Left ventricle myocardium inferior (tissue), 1 donor: ENCODE data around the gene RYR2. TPM values are rescaled to one million over a fixed set of nuclear protein-coding genes. Genes with fewer than 3 reads are reported as not detected.
A peak's percentile ranks its signal among the peaks of the same experiment; 100 is the strongest.

Experiments
- DNase-seq: peaks from one replicate; pipeline ENCODE4 v3.0.0-alpha.2; 2020
- H3K27ac ChIP-seq: fragments of 200-600 bp; replicated peaks from 2 replicates; pipeline ENCODE4 v1.8.0; 2021
- H3K27me3 ChIP-seq: fragments of 200-600 bp; 2 replicates; pipeline ENCODE4 v1.8.0; 2021; ENCODE audit warnings: low read depth
- H3K36me3 ChIP-seq: fragments of 200-600 bp; 2 replicates; pipeline ENCODE4 v1.8.0; 2021
- H3K4me1 ChIP-seq: fragments of 200-600 bp; 2 replicates; pipeline ENCODE4 v1.8.0; 2021
- H3K4me3 ChIP-seq: fragments of 200-600 bp; 2 replicates; pipeline ENCODE4 v1.8.0; 2021; ENCODE audit warnings: mild to moderate bottlenecking, moderate library complexity
- H3K9me3 ChIP-seq: fragments of 200-600 bp; replicated peaks from 2 replicates; pipeline ENCODE4 v1.8.0; 2021
- CTCF ChIP-seq: fragments of 200-600 bp; IDR thresholded peaks from 2 replicates; pipeline ENCODE4 v1.8.0; 2021; ENCODE audit warnings: antibody characterized with exemption, mild to moderate bottlenecking, borderline replicate concordance
- intact Hi-C: fragments of 100-400 bp; cut with micrococcal nuclease; formaldehyde crosslinking; loops from one replicate; pipeline ENCODE4 v1.11.0; 2022
- total RNA-seq: library from RNA; stranded (reverse); fragmentation: NEBNext Ultra II Directional; extraction: Animal tissue kit (Norgen Biotek cat#: 25700); gene quantifications from one replicate; pipeline ENCODE4 v1.2.1, GENCODE V29; 2021
- donor health status: DM: no; HTN: yes; CAD: no; lungs with severe emphysema.

Gene RYR2
- total RNA-seq, 1 donor from 2014 or later = 783 TPM

DNA sequence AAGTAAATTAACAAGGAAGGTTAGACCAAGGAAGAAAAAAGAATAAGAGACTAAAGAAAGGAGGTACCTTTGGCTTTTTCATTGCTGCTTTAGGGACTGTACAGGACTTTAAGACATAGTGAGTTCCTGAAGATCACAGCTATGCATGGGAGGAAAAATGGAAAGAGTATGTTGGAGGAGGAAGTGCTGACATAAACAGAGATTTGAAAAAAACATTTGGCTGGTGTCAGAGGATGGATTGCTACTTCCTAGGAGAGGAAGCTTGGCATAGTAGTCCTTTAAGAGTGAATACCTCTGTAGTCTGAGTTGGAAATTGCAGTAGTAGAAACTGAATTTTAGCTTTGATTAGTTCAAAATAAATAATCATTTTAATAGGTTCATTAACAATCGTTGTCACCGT lies 398.4 kb downstream of the RYR2 start:
- TF ChIP-seq CTCF = no peak
- no peak for DNase-seq
- no peak overlapping the region for H3K4me3 ChIP-seq
- H3K4me1 ChIP-seq = peaks cover 73% of the 10 kb centered on the region
- H3K27ac ChIP-seq = peak overlapping the region; percentile 13
- no peaks in the 10 kb centered on the region for H3K36me3 ChIP-seq
- intact Hi-C loops = no loop called here
- H3K9me3 ChIP-seq = no peaks in the 10 kb centered on the region
- H3K27me3 ChIP-seq = no peaks in the 10 kb centered on the region

GRCh38 chr1:237444120-237444790 lies 402.3 kb downstream of the RYR2 start:
- intact Hi-C loops = no loop called here
- peak overlapping the region; percentile 34 for H3K27ac ChIP-seq
- DNase-seq = no peak
- no peaks in the 10 kb centered on the region for H3K27me3 ChIP-seq
- H3K9me3 ChIP-seq = no peaks in the 10 kb centered on the region
- no peak overlapping the region for H3K4me3 ChIP-seq
- peaks cover 41% of the 10 kb centered on the region for H3K4me1 ChIP-seq
- no peaks in the 10 kb centered on the region for H3K36me3 ChIP-seq
- no peak for TF ChIP-seq CTCF

DNA sequence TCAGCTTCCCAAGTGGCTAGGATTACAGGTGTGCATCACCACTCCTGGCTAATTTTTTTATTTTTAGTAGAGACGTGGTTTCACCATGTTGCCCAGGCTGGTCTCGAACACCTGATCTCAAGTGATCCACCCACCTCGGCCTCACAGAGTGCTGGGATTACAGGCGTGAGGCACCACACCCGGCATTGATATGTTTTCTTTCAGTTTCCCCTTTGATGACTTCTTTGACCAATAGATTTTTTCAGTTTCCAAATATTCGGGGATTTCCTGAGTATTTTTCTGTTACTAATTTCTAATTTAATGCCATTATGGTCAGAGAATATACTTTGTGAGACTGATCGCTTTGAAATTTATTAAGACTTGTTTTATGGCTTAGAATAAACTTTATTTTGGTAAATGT lies 406.1 kb downstream of the RYR2 start:
- Histone ChIP-seq H3K4me3 (no peak overlapping the region), H3K27ac (no peak overlapping the region), H3K9me3 (no peaks in the 10 kb centered on the region), H3K36me3 (no peaks in the 10 kb centered on the region), H3K4me1 (peaks cover 13% of the 10 kb centered on the region), H3K27me3 (no peaks in the 10 kb centered on the region)
- DNase-seq = no peak
- intact Hi-C loops = no loop called here
- TF ChIP-seq CTCF = no peak

DNA sequence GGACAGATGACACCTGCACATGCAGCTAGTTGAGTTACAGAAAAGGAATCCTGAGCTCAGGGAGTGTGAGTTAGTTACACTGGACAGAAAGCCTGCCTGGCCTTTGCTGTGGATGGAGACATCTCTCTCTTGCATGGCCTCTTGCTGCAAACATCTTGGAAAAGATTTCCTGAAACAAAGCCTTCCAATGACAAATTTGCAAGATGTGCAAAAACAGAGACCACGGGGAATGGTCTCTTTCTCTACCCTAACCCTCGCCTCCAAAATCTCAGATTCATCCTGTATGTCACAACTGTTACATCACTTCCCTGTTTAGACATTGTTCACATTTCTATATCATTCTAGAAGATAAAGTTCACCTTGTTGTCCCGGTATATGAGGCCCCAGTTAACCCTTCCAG lies 415.6 kb downstream of the RYR2 start:
- peaks cover 50% of the 10 kb centered on the region for H3K36me3 ChIP-seq
- no peaks in the 10 kb centered on the region for H3K9me3 ChIP-seq
- H3K4me1 ChIP-seq = no peaks in the 10 kb centered on the region
- intact Hi-C loops = no loop called here
- peak overlapping the region; percentile 20 for H3K27ac ChIP-seq
- TF ChIP-seq CTCF = no peak
- no peak for DNase-seq
- H3K4me3 ChIP-seq = no peak overlapping the region
- H3K27me3 ChIP-seq = no peaks in the 10 kb centered on the region

DNA sequence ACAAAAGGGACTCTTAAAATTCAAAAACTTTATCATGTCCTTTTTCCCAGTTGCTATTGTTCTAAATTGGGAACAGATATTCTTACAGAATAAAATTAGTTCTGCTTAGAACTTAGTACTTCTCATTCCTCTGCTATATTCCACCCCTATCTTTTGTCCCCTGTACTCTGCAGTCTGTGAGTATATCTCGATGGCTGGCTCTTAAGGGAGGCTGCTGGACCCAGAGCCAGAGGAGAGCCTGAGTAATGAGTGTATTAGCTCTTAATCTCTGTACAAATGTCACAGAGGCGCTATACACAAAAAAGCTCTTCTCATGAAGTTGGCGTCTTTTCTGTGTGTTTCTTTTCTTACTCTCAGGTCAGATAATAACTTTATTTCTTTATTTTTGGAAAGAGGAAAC lies 425.3 kb downstream of the RYR2 start:
- H3K4me1 ChIP-seq = peaks cover 61% of the 10 kb centered on the region
- H3K27ac ChIP-seq = peak overlapping the region; percentile 64
- no peak for TF ChIP-seq CTCF
- intact Hi-C loops = no loop called here
- DNase-seq = no peak
- H3K27me3 ChIP-seq = no peaks in the 10 kb centered on the region
- no peak overlapping the region for H3K4me3 ChIP-seq
- peaks cover 23% of the 10 kb centered on the region for H3K36me3 ChIP-seq
- no peaks in the 10 kb centered on the region for H3K9me3 ChIP-seq
